SK-N-SH (cell line): Measurements from ENCODE around the gene SURF6. TPM values are rescaled to one million over a fixed set of nuclear protein-coding genes. Genes with fewer than 3 reads are reported as not detected.

Experiments used
- CTCF ChIA-PET: fragments of 300-600, 350-600 bp; formaldehyde crosslinking; extraction: SDS; loops from one replicate; lab custom pipeline; 2021; lab: Yijun Ruan, JAX
- POLR2A ChIA-PET: fragments of 350-600 bp; sonication (Branson Sonifier 250); formaldehyde crosslinking; extraction: SDS; loops from one replicate; lab custom pipeline; 2020; ENCODE audit warnings: antibody characterized with exemption, inconsistent platforms; lab: Yijun Ruan, JAX
- DNase-seq: peaks from one replicate; pipeline ENCODE4 v3.0.0; 2012
- H2AFZ ChIP-seq: fragments of 200-600 bp; sonication (generic); 2 replicates; pipeline ENCODE4 v1.8.1; 2016; ENCODE audit warnings: antibody characterized with exemption, mild to moderate bottlenecking, low read depth
- H3F3A ChIP-seq: fragments of 200-600 bp; sonication (generic); replicated peaks from 2 replicates; pipeline ENCODE3; 2016; ENCODE audit warnings: antibody characterized with exemption, mild to moderate bottlenecking; ENCODE audit not compliant: insufficient read depth
- H3K27ac ChIP-seq, 2 experiments: fragments of 200-500 bp in 1 of 2; fragments of 200-600 bp in 1 of 2; sonication (Bioruptor generic) in 1 of 2; sonication (generic), shearing (Covaris generic) in 1 of 2; 2 replicates each; pipeline versions ENCODE4 v1.5.1 to v1.6.1; 2014 to 2016; ENCODE audit warnings: low read depth in 2 of 2, inconsistent platforms in 1 of 2, low read length in 1 of 2, mild to moderate bottlenecking in 1 of 2, mixed read lengths in 1 of 2
- H3K27me3 ChIP-seq: fragments of 200-600 bp; sonication (generic), shearing (Covaris generic); 2 replicates; pipeline ENCODE4 v1.6.1; 2016; ENCODE audit warnings: mixed run types; ENCODE audit not compliant: insufficient read depth
- H3K36me3 ChIP-seq, 2 experiments: fragments of 200-500 bp in 1 of 2; fragments of 200-600 bp in 1 of 2; sonication (Bioruptor generic) in 1 of 2; sonication (generic) in 1 of 2; replicated peaks in 1 of 2; 2 replicates each; pipeline versions ENCODE3 to v1.5.1; 2014 to 2016; ENCODE audit warnings: low read length in 1 of 2, mild to moderate bottlenecking in 1 of 2; ENCODE audit not compliant: insufficient read depth in 2 of 2, control insufficient read depth in 1 of 2
- H3K4me1 ChIP-seq, 2 experiments: fragments of 200-500 bp in 1 of 2; fragments of 200-600 bp in 1 of 2; sonication (Bioruptor generic) in 1 of 2; sonication (generic), shearing (Covaris generic) in 1 of 2; 2 replicates each; pipeline versions ENCODE4 v1.5.1 to v1.6.1; 2014 to 2016; ENCODE audit warnings: low read depth in 1 of 2, low read length in 1 of 2, mixed run types in 1 of 2; ENCODE audit not compliant: insufficient read depth in 2 of 2, control insufficient read depth in 1 of 2
- H3K4me2 ChIP-seq: fragments of 200-600 bp; sonication (generic), shearing (Covaris generic); 2 replicates; pipeline ENCODE4 v1.6.1; 2017; ENCODE audit warnings: mixed run types
- H3K4me3 ChIP-seq, 2 experiments: fragments of 200-500 bp in 1 of 2; fragments of 200-600 bp in 1 of 2; sonication (Bioruptor generic) in 1 of 2; sonication (generic), shearing (Covaris generic) in 1 of 2; 2 replicates each; pipeline versions ENCODE4 v1.5.1 to v1.8.1; 2014 to 2016; ENCODE audit warnings: low read depth in 2 of 2, inconsistent platforms in 1 of 2, low read length in 1 of 2, mild to moderate bottlenecking in 1 of 2, mixed read lengths in 1 of 2, moderate library complexity in 1 of 2
- H3K79me2 ChIP-seq: fragments of 200-600 bp; sonication (generic); 2 replicates; pipeline ENCODE4 v1.8.1; 2017; ENCODE audit warnings: mild to moderate bottlenecking; ENCODE audit not compliant: insufficient read depth
- H3K9ac ChIP-seq: fragments of 200-600 bp; sonication (generic); 2 replicates; pipeline ENCODE4 v1.6.1; 2017; ENCODE audit warnings: mixed run types
- H3K9me2 ChIP-seq: fragments of 200-600 bp; sonication (generic); 2 replicates; pipeline ENCODE4 v1.6.1; 2017; ENCODE audit warnings: mixed run types
- H3K9me3 ChIP-seq: fragments of 200-600 bp; sonication (generic); 2 replicates; pipeline ENCODE4 v1.6.1; 2017; ENCODE audit warnings: mixed run types, mild to moderate bottlenecking, moderate library complexity
- H4K20me1 ChIP-seq: fragments of 200-600 bp; sonication (generic); 2 replicates; pipeline ENCODE4 v1.6.1; 2017; ENCODE audit warnings: mild to moderate bottlenecking, mixed run types; ENCODE audit not compliant: insufficient read depth
- EZH2phosphoT487 ChIP-seq: fragments of 200-600 bp; sonication (generic); IDR thresholded peaks from 2 replicates; pipeline ENCODE4 v1.6.1; 2017; ENCODE audit warnings: low read depth, mixed run types, mild to moderate bottlenecking, antibody characterized with exemption, moderate library complexity, borderline replicate concordance
- FOSL2 ChIP-seq: IDR thresholded peaks from 2 replicates; pipeline ENCODE4 v1.4.0; 2012; ENCODE audit warnings: low read depth, mild to moderate bottlenecking, moderate library complexity, borderline replicate concordance
- FOXJ3 ChIP-seq: sonication (generic); formaldehyde crosslinking; IDR thresholded peaks from 2 replicates; pipeline ENCODE4 v1.5.1; 2020; ENCODE audit warnings: mild to moderate bottlenecking, missing genetic modification reagents
- FOXM1 ChIP-seq: IDR thresholded peaks from 2 replicates; pipeline ENCODE4 v1.4.0; 2012; ENCODE audit warnings: low read depth, mild to moderate bottlenecking
- GABPA ChIP-seq: IDR thresholded peaks from 2 replicates; pipeline ENCODE4 v1.4.0; 2012; ENCODE audit warnings: low read depth, mild to moderate bottlenecking
- GATA2 ChIP-seq: sonication (generic); formaldehyde crosslinking; IDR thresholded peaks from 2 replicates; pipeline ENCODE4 v1.5.0; 2020; ENCODE audit warnings: mild to moderate bottlenecking, missing genetic modification reagents
- JUND ChIP-seq: IDR thresholded peaks from 2 replicates; pipeline ENCODE4 v1.4.0; 2012
- MXI1 ChIP-seq: IDR thresholded peaks from 2 replicates; pipeline ENCODE4 v1.6.1; 2012; ENCODE audit warnings: mild to moderate bottlenecking, low read depth, low read length, improper control_type of control experiment
- NFIC ChIP-seq: IDR thresholded peaks from 2 replicates; pipeline ENCODE4 v1.4.0; 2012; ENCODE audit warnings: borderline replicate concordance
- RAD21 ChIP-seq: IDR thresholded peaks from 2 replicates; pipeline ENCODE4 v1.6.1; 2012; ENCODE audit warnings: mild to moderate bottlenecking, low read length
- RCOR1 ChIP-seq: fragments of 150-350 bp; IDR thresholded peaks from 2 replicates; pipeline ENCODE4 v1.6.1; 2017; ENCODE audit warnings: antibody characterized with exemption, low read length
- RXRA ChIP-seq: IDR thresholded peaks from 2 replicates; pipeline ENCODE4 v1.4.0; 2012; ENCODE audit warnings: low read depth, mild to moderate bottlenecking, borderline replicate concordance
- TAF1 ChIP-seq: IDR thresholded peaks from 2 replicates; pipeline ENCODE4 v1.6.1; 2012; ENCODE audit warnings: low read depth, mild to moderate bottlenecking, low read length, moderate library complexity, borderline replicate concordance
- TCF12 ChIP-seq: IDR thresholded peaks from 2 replicates; pipeline ENCODE4 v1.4.0; 2012
- whole genome bisulfite sequencing: methylation state at CpG from one replicate; pipeline ENCODE4 v1.1.6; 2017; ENCODE audit warnings: low lambda C conversion rate; 5-methylcytosine and 5-hydroxymethylcytosine counted together
- polyA plus RNA-seq, 3 experiments: library from polyadenylated mRNA; depleted of rRNA; stranded (reverse); fragments of >200 nt; gene quantifications; 2 replicates each; pipeline ENCODE4 v1.2.3, GENCODE V29; 2012
- TF ChIP-seq, protein P1 (sequence below): IDR thresholded peaks from 2 replicates; pipeline ENCODE4 v1.6.1; 2012; ENCODE audit warnings: mild to moderate bottlenecking, low read depth, low read length, moderate library complexity
- TF ChIP-seq, protein P2 (sequence below): IDR thresholded peaks from 2 replicates; pipeline ENCODE4 v1.4.0; 2012; ENCODE audit warnings: low read depth, borderline replicate concordance
- TF ChIP-seq, protein P3 (sequence below): IDR thresholded peaks from 2 replicates; pipeline ENCODE4 v1.4.0; 2012; ENCODE audit warnings: low read depth, borderline replicate concordance
- TF ChIP-seq, protein P4 (sequence below): IDR thresholded peaks from 2 replicates; pipeline ENCODE4 v1.4.0; 2012; ENCODE audit warnings: low read depth

SURF6 gene
- polyA plus RNA-seq, 1 of the 3 experiments (the other 2 are of a cell fraction) = 44.5 TPM

DNA sequence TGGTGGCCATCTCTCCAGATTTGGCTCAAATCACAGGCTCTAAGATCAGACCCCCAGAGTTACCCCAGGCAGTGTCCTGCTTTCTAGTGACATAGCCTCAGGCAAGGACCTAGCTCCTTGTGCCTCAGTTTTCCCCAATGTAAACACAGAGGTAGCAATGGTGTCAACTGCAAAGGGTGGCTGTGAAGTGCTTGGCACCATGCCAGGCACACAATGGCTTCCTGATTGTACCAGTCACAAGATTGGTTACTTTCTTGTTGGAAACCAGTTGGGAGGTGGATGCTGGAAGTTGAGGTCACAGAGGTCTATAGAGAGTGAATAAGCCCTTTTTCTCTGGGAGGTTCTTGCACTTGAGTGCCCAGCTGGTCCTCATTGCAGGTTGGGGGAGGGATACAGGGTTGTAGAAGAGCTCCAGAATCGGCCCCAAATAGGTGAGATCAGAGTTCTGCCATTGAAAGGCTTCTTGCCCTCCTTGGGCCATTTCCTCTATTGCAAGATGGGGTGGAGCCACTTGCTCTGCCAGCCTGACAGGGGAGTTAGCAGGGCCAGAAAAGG lies 42.5 kb upstream of the SURF6 start:
- TF ChIP-seq, protein P1, sequence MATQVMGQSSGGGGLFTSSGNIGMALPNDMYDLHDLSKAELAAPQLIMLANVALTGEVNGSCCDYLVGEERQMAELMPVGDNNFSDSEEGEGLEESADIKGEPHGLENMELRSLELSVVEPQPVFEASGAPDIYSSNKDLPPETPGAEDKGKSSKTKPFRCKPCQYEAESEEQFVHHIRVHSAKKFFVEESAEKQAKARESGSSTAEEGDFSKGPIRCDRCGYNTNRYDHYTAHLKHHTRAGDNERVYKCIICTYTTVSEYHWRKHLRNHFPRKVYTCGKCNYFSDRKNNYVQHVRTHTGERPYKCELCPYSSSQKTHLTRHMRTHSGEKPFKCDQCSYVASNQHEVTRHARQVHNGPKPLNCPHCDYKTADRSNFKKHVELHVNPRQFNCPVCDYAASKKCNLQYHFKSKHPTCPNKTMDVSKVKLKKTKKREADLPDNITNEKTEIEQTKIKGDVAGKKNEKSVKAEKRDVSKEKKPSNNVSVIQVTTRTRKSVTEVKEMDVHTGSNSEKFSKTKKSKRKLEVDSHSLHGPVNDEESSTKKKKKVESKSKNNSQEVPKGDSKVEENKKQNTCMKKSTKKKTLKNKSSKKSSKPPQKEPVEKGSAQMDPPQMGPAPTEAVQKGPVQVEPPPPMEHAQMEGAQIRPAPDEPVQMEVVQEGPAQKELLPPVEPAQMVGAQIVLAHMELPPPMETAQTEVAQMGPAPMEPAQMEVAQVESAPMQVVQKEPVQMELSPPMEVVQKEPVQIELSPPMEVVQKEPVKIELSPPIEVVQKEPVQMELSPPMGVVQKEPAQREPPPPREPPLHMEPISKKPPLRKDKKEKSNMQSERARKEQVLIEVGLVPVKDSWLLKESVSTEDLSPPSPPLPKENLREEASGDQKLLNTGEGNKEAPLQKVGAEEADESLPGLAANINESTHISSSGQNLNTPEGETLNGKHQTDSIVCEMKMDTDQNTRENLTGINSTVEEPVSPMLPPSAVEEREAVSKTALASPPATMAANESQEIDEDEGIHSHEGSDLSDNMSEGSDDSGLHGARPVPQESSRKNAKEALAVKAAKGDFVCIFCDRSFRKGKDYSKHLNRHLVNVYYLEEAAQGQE = no peak
- TF ChIP-seq, protein P2, sequence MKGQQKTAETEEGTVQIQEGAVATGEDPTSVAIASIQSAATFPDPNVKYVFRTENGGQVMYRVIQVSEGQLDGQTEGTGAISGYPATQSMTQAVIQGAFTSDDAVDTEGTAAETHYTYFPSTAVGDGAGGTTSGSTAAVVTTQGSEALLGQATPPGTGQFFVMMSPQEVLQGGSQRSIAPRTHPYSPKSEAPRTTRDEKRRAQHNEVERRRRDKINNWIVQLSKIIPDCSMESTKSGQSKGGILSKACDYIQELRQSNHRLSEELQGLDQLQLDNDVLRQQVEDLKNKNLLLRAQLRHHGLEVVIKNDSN = no peak
- TF ChIP-seq RAD21 = no peak
- no peak for TF ChIP-seq TCF12
- TF ChIP-seq, protein P3, sequence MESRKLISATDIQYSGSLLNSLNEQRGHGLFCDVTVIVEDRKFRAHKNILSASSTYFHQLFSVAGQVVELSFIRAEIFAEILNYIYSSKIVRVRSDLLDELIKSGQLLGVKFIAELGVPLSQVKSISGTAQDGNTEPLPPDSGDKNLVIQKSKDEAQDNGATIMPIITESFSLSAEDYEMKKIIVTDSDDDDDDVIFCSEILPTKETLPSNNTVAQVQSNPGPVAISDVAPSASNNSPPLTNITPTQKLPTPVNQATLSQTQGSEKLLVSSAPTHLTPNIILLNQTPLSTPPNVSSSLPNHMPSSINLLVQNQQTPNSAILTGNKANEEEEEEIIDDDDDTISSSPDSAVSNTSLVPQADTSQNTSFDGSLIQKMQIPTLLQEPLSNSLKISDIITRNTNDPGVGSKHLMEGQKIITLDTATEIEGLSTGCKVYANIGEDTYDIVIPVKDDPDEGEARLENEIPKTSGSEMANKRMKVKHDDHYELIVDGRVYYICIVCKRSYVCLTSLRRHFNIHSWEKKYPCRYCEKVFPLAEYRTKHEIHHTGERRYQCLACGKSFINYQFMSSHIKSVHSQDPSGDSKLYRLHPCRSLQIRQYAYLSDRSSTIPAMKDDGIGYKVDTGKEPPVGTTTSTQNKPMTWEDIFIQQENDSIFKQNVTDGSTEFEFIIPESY = no peak
- no peak for TF ChIP-seq GATA2
- TF ChIP-seq JUND = no peak
- no peak for TF ChIP-seq MXI1
- TF ChIP-seq TAF1 = no peak
- TF ChIP-seq, protein P4, sequence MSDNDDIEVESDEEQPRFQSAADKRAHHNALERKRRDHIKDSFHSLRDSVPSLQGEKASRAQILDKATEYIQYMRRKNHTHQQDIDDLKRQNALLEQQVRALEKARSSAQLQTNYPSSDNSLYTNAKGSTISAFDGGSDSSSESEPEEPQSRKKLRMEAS = no peak
- TF ChIP-seq NFIC = no peak
- TF ChIP-seq FOSL2 = no peak
- TF ChIP-seq GABPA = no peak
- TF ChIP-seq RCOR1 = no peak
- no peak for TF ChIP-seq FOXJ3 (CRISPR knock-in tag)
- TF ChIP-seq RXRA = no peak
- TF ChIP-seq FOXM1 = no peak
- TF ChIP-seq EZH2phosphoT487 = no peak
- ChIA-PET POLR2A (interaction anchor here (0.6 kb wide), 1 partner anchor 12 kb away, joined by 3 read pairs; no protein-coding TSS in a partner anchor), CTCF (interaction anchor here (1.7 kb wide), 1 partner anchor 108 kb away, joined by 5 read pairs; no protein-coding TSS in a partner anchor)
- H3K9ac ChIP-seq = no peak overlapping the region
- H3K9me3 ChIP-seq = no peaks in the 10 kb centered on the region
- H3K27me3 ChIP-seq = no peaks in the 10 kb centered on the region
- no peak overlapping the region for H3K4me3 ChIP-seq
- peaks cover 0 to 5% of the 10 kb centered on the region in 2 experiments for H3K36me3 ChIP-seq
- peaks cover 27% of the 10 kb centered on the region for H3K79me2 ChIP-seq
- DNase-seq = no peak
- peaks cover 5 to 7% of the 10 kb centered on the region in 2 experiments; a peak in 2 of 4 replicates for H3K4me1 ChIP-seq
- H3F3A ChIP-seq = peaks cover 9% of the 10 kb centered on the region
- no peak overlapping the region for H2AFZ ChIP-seq
- H3K4me2 ChIP-seq = no peak overlapping the region
- H3K9me2 ChIP-seq = no peaks in the 10 kb centered on the region
- H3K27ac ChIP-seq = no peak overlapping the region
- peaks cover 17% of the 10 kb centered on the region for H4K20me1 ChIP-seq
- WGBS = 100% methylated on average over 1 of the region's 1 CpG
